Activated naive CD4-positive, alpha-beta T cell treated with anti-CD3 and anti-CD28 coated beads, Interleukin-2, amount 50 U/mL, for 24 hours (primary cell): ENCODE data around the gene MELTF.
"Not testable (repeated sequence)": the region's sequence is repeated elsewhere in the genome, so short reads cannot be mapped to it uniquely, and the experiment has no call there.

ENCODE experiments used
- H3K27ac Mint-ChIP-seq: one replicate; pipeline ENCODE4 v1.8.0; 2021; ENCODE audit warnings: mild to moderate bottlenecking, mixed read lengths
- H3K27me3 Mint-ChIP-seq: one replicate; pipeline ENCODE4 v1.8.0; 2021; ENCODE audit warnings: mixed read lengths
- H3K36me3 Mint-ChIP-seq: one replicate; pipeline ENCODE4 v1.8.0; 2021; ENCODE audit warnings: mixed read lengths
- H3K4me1 Mint-ChIP-seq: one replicate; pipeline ENCODE4 v1.8.0; 2021; ENCODE audit warnings: mixed read lengths
- H3K4me3 Mint-ChIP-seq: one replicate; pipeline ENCODE4 v1.8.0; 2021; ENCODE audit warnings: mild to moderate bottlenecking, mixed read lengths
- H3K9me3 Mint-ChIP-seq: one replicate; pipeline ENCODE4 v1.8.0; 2021; ENCODE audit warnings: mixed read lengths

The MELTF gene

GRCh38 chr3:197029511-197030167 is at the start of gene MELTF:
Gene MELTF (minus strand): TSS chr3:197029817. CDS start chr3:197029702, 115 bp downstream.
- Mint-ChIP-seq H3K4me1 (no peaks in the 10 kb centered on the region), H3K4me3 (peak within 1 kb of the TSS; percentile 75), H3K27ac (no peak within 1 kb of the TSS), H3K27me3 (peaks cover 2% of the 10 kb centered on the region), H3K36me3 (no peaks in the 10 kb centered on the region), H3K9me3 (no peaks in the 10 kb centered on the region)

GRCh38 chr3:197076415-197076814 is 46.8 kb upstream of the MELTF start:
- Mint-ChIP-seq H3K9me3 (no peaks in the 10 kb centered on the region), H3K4me3 (no peak overlapping the region), H3K27me3 (no peaks in the 10 kb centered on the region), H3K36me3 (peaks cover 13% of the 10 kb centered on the region), H3K4me1 (no peaks in the 10 kb centered on the region), H3K27ac (no peak overlapping the region)

- no peak overlapping the region for H3K4me3 Mint-ChIP-seq
Observed at GRCh38 chr3:197068077-197068476, 38.5 kb upstream of the MELTF start.

GRCh38 chr3:197064771-197065170 is 35.2 kb upstream of the MELTF start:
- H3K9me3 Mint-ChIP-seq = no peaks in the 10 kb centered on the region
- peaks cover 18% of the 10 kb centered on the region for H3K36me3 Mint-ChIP-seq
- H3K27ac Mint-ChIP-seq = no peak overlapping the region
- H3K27me3 Mint-ChIP-seq = no peaks in the 10 kb centered on the region
- H3K4me1 Mint-ChIP-seq = no peaks in the 10 kb centered on the region
- no peak overlapping the region for H3K4me3 Mint-ChIP-seq

More at GRCh38 chr3:197068077-197068476, 38.5 kb upstream of the MELTF start:
- H3K36me3 Mint-ChIP-seq = peaks cover 14% of the 10 kb centered on the region
- no peaks in the 10 kb centered on the region for H3K27me3 Mint-ChIP-seq
- no peak overlapping the region for H3K27ac Mint-ChIP-seq
- no peaks in the 10 kb centered on the region for H3K4me1 Mint-ChIP-seq
- H3K9me3 Mint-ChIP-seq = no peaks in the 10 kb centered on the region

- Mint-ChIP-seq H3K9me3 (no peaks in the 10 kb centered on the region), H3K4me1 (no peaks in the 10 kb centered on the region), H3K4me3 (no peak overlapping the region), H3K36me3 (peaks cover 33% of the 10 kb centered on the region), H3K27ac (no peak overlapping the region), H3K27me3 (no peaks in the 10 kb centered on the region)
Observed at GRCh38 chr3:197062446-197062845, 32.8 kb upstream of the MELTF start.

GRCh38 chr3:197051637-197052036 is 22.0 kb upstream of the MELTF start:
- not testable (repeated sequence) for H3K27me3 Mint-ChIP-seq, H3K4me3 Mint-ChIP-seq, H3K27ac Mint-ChIP-seq, H3K4me1 Mint-ChIP-seq, H3K9me3 Mint-ChIP-seq
- peaks cover 16% of the 10 kb centered on the region for H3K36me3 Mint-ChIP-seq

- H3K4me3 Mint-ChIP-seq = no peak overlapping the region
- H3K27me3 Mint-ChIP-seq = no peaks in the 10 kb centered on the region
- H3K9me3 Mint-ChIP-seq = no peaks in the 10 kb centered on the region
- peaks cover 19% of the 10 kb centered on the region for H3K36me3 Mint-ChIP-seq
- H3K27ac Mint-ChIP-seq = peak overlapping the region; percentile 32
- H3K4me1 Mint-ChIP-seq = peaks cover 6% of the 10 kb centered on the region
Observed at GRCh38 chr3:197050511-197050910, 20.9 kb upstream of the MELTF start.

GRCh38 chr3:197042539-197042938 is 12.9 kb upstream of the MELTF start:
- Mint-ChIP-seq H3K9me3 (no peaks in the 10 kb centered on the region), H3K27me3 (no peaks in the 10 kb centered on the region), H3K4me1 (no peaks in the 10 kb centered on the region), H3K36me3 (peaks cover 6% of the 10 kb centered on the region), H3K4me3 (no peak overlapping the region), H3K27ac (no peak overlapping the region)

- H3K4me3 Mint-ChIP-seq = no peak overlapping the region
- H3K36me3 Mint-ChIP-seq = peaks cover 6% of the 10 kb centered on the region
- H3K9me3 Mint-ChIP-seq = no peaks in the 10 kb centered on the region
- no peaks in the 10 kb centered on the region for H3K4me1 Mint-ChIP-seq
- H3K27ac Mint-ChIP-seq = peak overlapping the region; percentile 18
- H3K27me3 Mint-ChIP-seq = no peaks in the 10 kb centered on the region
Observed at GRCh38 chr3:197041875-197042488, 12.4 kb upstream of the MELTF start.

- Mint-ChIP-seq H3K36me3 (peaks cover 2% of the 10 kb centered on the region), H3K4me3 (no peak overlapping the region), H3K9me3 (no peaks in the 10 kb centered on the region), H3K27ac (no peak overlapping the region), H3K4me1 (peaks cover 4% of the 10 kb centered on the region), H3K27me3 (no peaks in the 10 kb centered on the region)
Observed at GRCh38 chr3:197040658-197041057, 11.0 kb upstream of the MELTF start.

- peaks cover 7% of the 10 kb centered on the region for H3K4me1 Mint-ChIP-seq
- no peak overlapping the region for H3K4me3 Mint-ChIP-seq
- peak overlapping the region; percentile 78 for H3K27ac Mint-ChIP-seq
- H3K36me3 Mint-ChIP-seq = no peaks in the 10 kb centered on the region
- no peaks in the 10 kb centered on the region for H3K27me3 Mint-ChIP-seq
- no peaks in the 10 kb centered on the region for H3K9me3 Mint-ChIP-seq
Observed at GRCh38 chr3:197038679-197039462, 9.3 kb upstream of the MELTF start.

GRCh38 chr3:197035577-197035976 is 6.0 kb upstream of the MELTF start:
- Mint-ChIP-seq H3K4me3 (no peak overlapping the region), H3K27me3 (no peaks in the 10 kb centered on the region), H3K36me3 (no peaks in the 10 kb centered on the region), H3K4me1 (peaks cover 7% of the 10 kb centered on the region), H3K27ac (no peak overlapping the region), H3K9me3 (no peaks in the 10 kb centered on the region)

GRCh38 chr3:197034778-197035177 is 5.2 kb upstream of the MELTF start:
- H3K4me1 Mint-ChIP-seq, H3K4me3 Mint-ChIP-seq, H3K9me3 Mint-ChIP-seq, H3K36me3 Mint-ChIP-seq, H3K27ac Mint-ChIP-seq, H3K27me3 Mint-ChIP-seq: not testable (repeated sequence)

- not testable (repeated sequence) for H3K36me3 Mint-ChIP-seq, H3K9me3 Mint-ChIP-seq, H3K27me3 Mint-ChIP-seq, H3K27ac Mint-ChIP-seq, H3K4me3 Mint-ChIP-seq, H3K4me1 Mint-ChIP-seq
Observed at GRCh38 chr3:197033764-197034163, 4.1 kb upstream of the MELTF start.

- no peaks in the 10 kb centered on the region for H3K9me3 Mint-ChIP-seq
- H3K27me3 Mint-ChIP-seq = no peaks in the 10 kb centered on the region
- H3K4me3 Mint-ChIP-seq = peak overlapping the region; percentile 39
- H3K4me1 Mint-ChIP-seq = peaks cover 7% of the 10 kb centered on the region
- H3K36me3 Mint-ChIP-seq = no peaks in the 10 kb centered on the region
- no peak overlapping the region for H3K27ac Mint-ChIP-seq
Observed at GRCh38 chr3:197031315-197032285, 2.0 kb upstream of the MELTF start.
